ENCODE data around the gene PSMD2. TPM values are rescaled to one million over a fixed set of nuclear protein-coding genes. Genes with fewer than 3 reads are reported as not detected.

The PSMD2 gene
- total and polyA plus RNA-seq, 10 of the 15 experiments (the other 5 are each of a cell fraction or from before 2014, with no cell fraction given): 103 to 515 (median 197) TPM

- no TSS peak for BruUV-seq (replicated peaks)
- DNase-seq (ENCODE audit: low read depth, low spot score): no peak
- FAIRE-seq: no peak
- Histone ChIP-seq H3K9me3 (replicated peaks; ENCODE audit: control insufficient read depth, insufficient read depth, low read length) (no peaks in the 10 kb centered on the region), H3K9ac (ENCODE audit: control insufficient read depth, insufficient read depth, low read length) (no peak overlapping the region), H3K4me2 (ENCODE audit: control insufficient read depth, insufficient read depth) (no peak overlapping the region), H3K36me3 (ENCODE audit: control insufficient read depth in 2 of 2, insufficient read depth in 2 of 2, low read length in 1 of 2) (peaks cover 2 to 6% of the 10 kb centered on the region in 2 experiments; a peak in 3 of 4 replicates), H3K27me3 (replicated peaks in 1 of 2; ENCODE audit: control insufficient read depth in 2 of 2, insufficient read depth in 2 of 2, low read length in 1 of 2) (no peaks in the 10 kb centered on the region), H3K27ac (ENCODE audit: control insufficient read depth, insufficient read depth) (no peak overlapping the region), H3K4me3 (no peak overlapping the region), H2AFZ (ENCODE audit: control insufficient read depth, low read depth, low read length) (no peak overlapping the region), H3K4me1 (ENCODE audit: control insufficient read depth, insufficient read depth, low read length) (peaks cover 11% of the 10 kb centered on the region), H3K79me2 (ENCODE audit: control insufficient read depth, insufficient read depth, low read length) (no peaks in the 10 kb centered on the region), H4K20me1 (ENCODE audit: control insufficient read depth, insufficient read depth) (peaks cover 2% of the 10 kb centered on the region)
- ChIA-PET RAD21 (ENCODE audit: unreplicated experiment) (no interaction called here), SMC1A (ENCODE audit: uncharacterized antibody, unreplicated experiment) (no interaction called here), POLR2A (no interaction called here), CTCF (interaction anchor here (1.7 kb wide), 1 partner anchor 15 kb away, joined by 4 read pairs; no protein-coding TSS in a partner anchor)
- intact Hi-C loops (cut with micrococcal nuclease; ENCODE audit: unreplicated experiment) (no loop called here), in situ Hi-C loops (cut with MboI) (no loop called here)
- WGBS (ENCODE audit: insufficient coverage, insufficient replicate concordance, low lambda C conversion rate, missing lambda C conversion rate): 88% methylated on average over 21 of the region's 37 CpGs
- TF ChIP-seq ZBTB40 (IDR thresholded peaks at IDR 0.05; ENCODE audit: borderline replicate concordance) (no peak), CHD4 (IDR thresholded peaks at IDR 0.05) (no peak), RAD21 (IDR thresholded peaks at IDR 0.05; ENCODE audit: insufficient read depth, low read depth, low read length) (no peak), MTA2 (IDR thresholded peaks at IDR 0.05; ENCODE audit: low read depth) (no peak), SUPT20H (IDR thresholded peaks at IDR 0.05; ENCODE audit: borderline replicate concordance, control insufficient read depth, low read depth, low read length) (no peak), CREM (IDR thresholded peaks at IDR 0.05; ENCODE audit: low read depth) (no peak), BHLHE40 (IDR thresholded peaks at IDR 0.05; ENCODE audit: borderline replicate concordance in 1 of 2, low read depth in 2 of 2, low read length in 1 of 2) (no peak), HDAC2 (IDR thresholded peaks at IDR 0.05) (no peak), IRF5 (IDR thresholded peaks at IDR 0.05; ENCODE audit: borderline replicate concordance) (no peak), NR2C2 (IDR thresholded peaks at IDR 0.05; ENCODE audit: borderline replicate concordance, control insufficient read depth, insufficient read length, low read depth) (no peak), SMARCA5 (IDR thresholded peaks at IDR 0.05) (no peak), ZSCAN29 (IDR thresholded peaks at IDR 0.05) (no peak)
- ATAC-seq: no peak
These were observed 39.5 kb downstream of the PSMD2 start for GRCh38 chr3:184338511-184338945.

All from GM12878 (cell line).